Measurements from ENCODE around the gene SVOP.
"Not testable (repeated sequence)": the region's sequence is repeated elsewhere in the genome, so short reads cannot be mapped to it uniquely, and the experiment has no call there.

SVOP gene

GRCh38 chr12:108875682-108876361, 145.0 kb downstream of the SVOP start:
- H3K9me3 ChIP-seq (ENCODE audit: control insufficient read depth, insufficient read depth, low read length) = no peaks in the 10 kb centered on the region
- no peak overlapping the region for H3K27ac ChIP-seq (ENCODE audit: low read length)
- no peaks in the 10 kb centered on the region for H3K4me1 ChIP-seq (ENCODE audit: control insufficient read depth, insufficient read depth, low read length)
- no CpG with 5 or more reads among the region's 3 CpGs for WGBS (ENCODE audit: insufficient coverage, insufficient read length)
- no peak overlapping the region for H3K4me3 ChIP-seq (ENCODE audit: low read length)
- no peaks in the 10 kb centered on the region for H3K36me3 ChIP-seq (ENCODE audit: control insufficient read depth, insufficient read depth, low read length)
- DNase-seq (ENCODE audit: low read depth, low spot score) = no peak
- no peaks in the 10 kb centered on the region for H3K27me3 ChIP-seq (ENCODE audit: control insufficient read depth, insufficient read depth, low read length)

GRCh38 chr12:108875280-108875679, 145.6 kb downstream of the SVOP start:
- Histone ChIP-seq H3K27me3 (ENCODE audit: control insufficient read depth, insufficient read depth, low read length) (no peaks in the 10 kb centered on the region), H3K4me1 (ENCODE audit: control insufficient read depth, insufficient read depth, low read length) (no peaks in the 10 kb centered on the region), H3K9me3 (ENCODE audit: control insufficient read depth, insufficient read depth, low read length) (no peaks in the 10 kb centered on the region), H3K4me3 (ENCODE audit: low read length) (no peak overlapping the region), H3K27ac (ENCODE audit: low read length) (no peak overlapping the region), H3K36me3 (ENCODE audit: control insufficient read depth, insufficient read depth, low read length) (no peaks in the 10 kb centered on the region)
- DNase-seq (ENCODE audit: low read depth, low spot score) = no peak
- WGBS (ENCODE audit: insufficient coverage, insufficient read length) = no CpG with 5 or more reads among the region's 1 CpG

DNA sequence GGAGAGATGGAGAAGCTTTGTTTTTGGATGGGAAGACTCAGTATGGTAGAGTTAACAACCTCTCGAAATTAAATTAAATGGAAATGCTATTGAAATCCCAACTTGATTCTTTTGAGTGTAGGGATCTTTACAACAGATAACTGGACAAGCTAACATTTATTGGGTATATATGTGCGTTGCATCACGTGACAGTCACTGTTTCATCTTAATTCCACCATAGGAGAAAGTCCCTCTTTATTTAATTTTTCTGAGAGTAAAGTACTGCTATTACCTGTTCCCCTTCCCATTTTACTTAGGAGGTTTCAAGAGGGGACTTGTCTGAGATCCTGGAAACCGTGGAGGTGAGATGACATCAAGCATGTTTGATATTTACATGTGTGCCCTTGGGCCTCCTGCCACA, 152.1 kb downstream of the SVOP start:
- no peaks in the 10 kb centered on the region for H3K36me3 ChIP-seq (ENCODE audit: control insufficient read depth, insufficient read depth, low read length)
- H3K27me3 ChIP-seq (ENCODE audit: control insufficient read depth, insufficient read depth, low read length) = no peaks in the 10 kb centered on the region
- no peaks in the 10 kb centered on the region for H3K9me3 ChIP-seq (ENCODE audit: control insufficient read depth, insufficient read depth, low read length)
- H3K27ac ChIP-seq (ENCODE audit: low read length) = no peak overlapping the region
- no peak overlapping the region for H3K4me3 ChIP-seq (ENCODE audit: low read length)
- H3K4me1 ChIP-seq (ENCODE audit: control insufficient read depth, insufficient read depth, low read length) = no peaks in the 10 kb centered on the region
- no peak for DNase-seq (ENCODE audit: low read depth, low spot score)
- WGBS (ENCODE audit: insufficient coverage, insufficient read length) = no CpG with 5 or more reads among the region's 4 CpGs

DNA sequence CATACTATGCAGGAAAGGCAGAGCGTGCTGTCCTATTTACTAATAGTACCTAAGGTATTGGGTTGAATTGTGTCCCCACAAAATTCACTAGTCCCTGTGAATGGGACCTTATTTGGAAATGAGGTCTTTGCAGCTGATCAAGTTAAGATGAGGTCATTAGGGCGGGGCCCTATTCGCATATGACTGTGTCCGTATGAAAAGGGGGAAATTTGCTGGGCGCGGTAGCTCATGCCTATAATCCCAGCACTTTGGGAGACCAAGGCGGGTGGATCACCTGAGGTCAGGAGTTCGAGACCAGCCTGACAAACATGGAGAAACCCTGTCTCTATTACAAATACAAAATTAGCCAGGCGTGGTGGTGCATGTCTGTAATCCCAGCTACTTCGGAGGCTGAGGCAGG, 154.8 kb downstream of the SVOP start:
- H3K4me3 ChIP-seq (ENCODE audit: low read length); H3K27me3 ChIP-seq (ENCODE audit: control insufficient read depth, insufficient read depth, low read length); DNase-seq (ENCODE audit: low read depth, low spot score); H3K36me3 ChIP-seq (ENCODE audit: control insufficient read depth, insufficient read depth, low read length); H3K4me1 ChIP-seq (ENCODE audit: control insufficient read depth, insufficient read depth, low read length); H3K27ac ChIP-seq (ENCODE audit: low read length); H3K9me3 ChIP-seq (ENCODE audit: control insufficient read depth, insufficient read depth, low read length): not testable (repeated sequence)
- WGBS (ENCODE audit: insufficient coverage, insufficient read length) = no CpG with 5 or more reads among the region's 10 CpGs

GRCh38 chr12:108865169-108865568, 155.7 kb downstream of the SVOP start:
- no peak overlapping the region for H3K4me3 ChIP-seq (ENCODE audit: low read length)
- no peaks in the 10 kb centered on the region for H3K27me3 ChIP-seq (ENCODE audit: control insufficient read depth, insufficient read depth, low read length)
- no CpG with 5 or more reads among the region's 4 CpGs for WGBS (ENCODE audit: insufficient coverage, insufficient read length)
- H3K9me3 ChIP-seq (ENCODE audit: control insufficient read depth, insufficient read depth, low read length) = no peaks in the 10 kb centered on the region
- H3K4me1 ChIP-seq (ENCODE audit: control insufficient read depth, insufficient read depth, low read length) = no peaks in the 10 kb centered on the region
- H3K36me3 ChIP-seq (ENCODE audit: control insufficient read depth, insufficient read depth, low read length) = no peaks in the 10 kb centered on the region
- no peak for DNase-seq (ENCODE audit: low read depth, low spot score)
- H3K27ac ChIP-seq (ENCODE audit: low read length) = no peak overlapping the region

DNA sequence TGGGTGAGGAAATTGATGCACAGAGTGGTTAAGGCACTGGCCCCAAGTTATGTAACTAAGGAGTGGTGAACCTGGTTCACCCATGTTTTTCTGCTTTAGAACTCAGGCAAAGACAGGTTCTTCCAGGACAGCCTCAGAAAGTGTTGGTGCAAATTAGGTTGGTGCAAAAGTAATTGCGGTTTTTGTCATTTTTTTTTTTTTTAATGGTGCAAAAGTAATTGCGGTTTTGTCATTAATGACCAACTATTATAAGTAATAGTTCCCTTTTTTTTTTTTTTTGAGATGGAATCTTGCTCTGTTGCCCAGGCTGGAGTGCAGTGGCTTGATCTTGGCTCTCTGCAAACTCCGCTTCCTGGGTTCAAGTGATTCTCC, 158.3 kb downstream of the SVOP start:
- DNase-seq (ENCODE audit: low read depth, low spot score) = no peak
- Histone ChIP-seq H3K4me1 (ENCODE audit: control insufficient read depth, insufficient read depth, low read length) (peaks cover 1% of the 10 kb centered on the region), H3K9me3 (ENCODE audit: control insufficient read depth, insufficient read depth, low read length) (no peaks in the 10 kb centered on the region), H3K36me3 (ENCODE audit: control insufficient read depth, insufficient read depth, low read length) (no peaks in the 10 kb centered on the region), H3K27me3 (ENCODE audit: control insufficient read depth, insufficient read depth, low read length) (no peaks in the 10 kb centered on the region), H3K27ac (ENCODE audit: low read length) (no peak overlapping the region), H3K4me3 (ENCODE audit: low read length) (no peak overlapping the region)
- no CpG with 5 or more reads among the region's 3 CpGs for WGBS (ENCODE audit: insufficient coverage, insufficient read length)

GRCh38 chr12:108861878-108862587, 158.8 kb downstream of the SVOP start:
- no CpG with 5 or more reads among the region's 6 CpGs for WGBS (ENCODE audit: insufficient coverage, insufficient read length)
- H3K27me3 ChIP-seq (ENCODE audit: control insufficient read depth, insufficient read depth, low read length) = no peaks in the 10 kb centered on the region

DNA sequence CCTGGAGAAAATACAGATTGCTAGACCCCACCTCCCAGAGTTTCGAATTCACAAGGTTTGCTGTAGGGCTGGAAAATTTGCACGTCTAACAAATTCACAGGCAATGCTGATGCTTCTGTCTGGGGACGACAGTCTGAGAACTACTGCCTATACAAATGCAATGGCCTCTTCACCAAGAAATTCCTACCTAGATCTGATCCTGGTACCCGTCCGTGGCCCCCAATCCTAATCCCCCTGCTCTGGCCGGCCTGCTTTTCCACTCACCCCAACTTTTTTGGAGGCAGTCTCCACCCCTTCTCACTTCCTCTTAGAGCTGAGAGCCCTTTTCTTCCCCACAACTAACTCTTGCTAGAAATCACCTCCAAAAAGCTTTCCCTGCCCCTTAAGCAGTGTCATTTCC, 160.4 kb downstream of the SVOP start:
- H3K36me3 ChIP-seq (ENCODE audit: control insufficient read depth, insufficient read depth, low read length) = no peaks in the 10 kb centered on the region
- no peak overlapping the region for H3K27ac ChIP-seq (ENCODE audit: low read length)
- H3K27me3 ChIP-seq (ENCODE audit: control insufficient read depth, insufficient read depth, low read length) = no peaks in the 10 kb centered on the region
- H3K4me1 ChIP-seq (ENCODE audit: control insufficient read depth, insufficient read depth, low read length) = peaks cover 5% of the 10 kb centered on the region
- H3K4me3 ChIP-seq (ENCODE audit: low read length) = no peak overlapping the region
- H3K9me3 ChIP-seq (ENCODE audit: control insufficient read depth, insufficient read depth, low read length) = no peaks in the 10 kb centered on the region
- DNase-seq (ENCODE audit: low read depth, low spot score) = no peak
- no CpG with 5 or more reads among the region's 6 CpGs for WGBS (ENCODE audit: insufficient coverage, insufficient read length)

More at GRCh38 chr12:108861878-108862587, 158.8 kb downstream of the SVOP start:
- H3K4me1 ChIP-seq (ENCODE audit: control insufficient read depth, insufficient read depth, low read length) = peaks cover 1% of the 10 kb centered on the region
- no peak overlapping the region for H3K27ac ChIP-seq (ENCODE audit: low read length)
- H3K4me3 ChIP-seq (ENCODE audit: low read length) = no peak overlapping the region
- DNase-seq (ENCODE audit: low read depth, low spot score) = no peak
- H3K9me3 ChIP-seq (ENCODE audit: control insufficient read depth, insufficient read depth, low read length) = no peaks in the 10 kb centered on the region
- H3K36me3 ChIP-seq (ENCODE audit: control insufficient read depth, insufficient read depth, low read length) = no peaks in the 10 kb centered on the region

DNA sequence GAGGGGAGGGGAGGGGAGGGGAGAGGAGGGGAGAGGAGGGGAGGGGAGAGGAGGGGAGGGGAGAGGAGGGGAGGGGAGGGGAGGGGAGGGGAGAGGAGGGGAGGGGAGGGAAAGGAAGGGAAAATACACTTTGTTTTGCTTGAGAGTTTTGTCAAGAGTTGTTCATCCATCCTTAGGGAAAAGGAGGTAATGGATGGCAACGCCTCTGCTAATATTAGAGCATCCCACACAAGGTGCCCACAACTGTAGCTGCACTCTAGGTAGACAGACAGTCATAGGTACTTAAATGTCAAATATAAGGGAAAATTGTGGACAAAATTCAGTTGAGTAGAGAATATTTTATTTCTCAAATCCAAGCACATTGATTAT, 161.0 kb downstream of the SVOP start:
- Histone ChIP-seq H3K9me3 (ENCODE audit: control insufficient read depth, insufficient read depth, low read length) (no peaks in the 10 kb centered on the region), H3K36me3 (ENCODE audit: control insufficient read depth, insufficient read depth, low read length) (no peaks in the 10 kb centered on the region), H3K27ac (ENCODE audit: low read length) (no peak overlapping the region), H3K4me1 (ENCODE audit: control insufficient read depth, insufficient read depth, low read length) (peaks cover 5% of the 10 kb centered on the region), H3K27me3 (ENCODE audit: control insufficient read depth, insufficient read depth, low read length) (no peaks in the 10 kb centered on the region), H3K4me3 (ENCODE audit: low read length) (no peak overlapping the region)
- WGBS (ENCODE audit: insufficient coverage, insufficient read length) = no CpG with 5 or more reads among the region's 1 CpG
- DNase-seq (ENCODE audit: low read depth, low spot score) = no peak

- H3K27ac ChIP-seq (ENCODE audit: low read length); H3K9me3 ChIP-seq (ENCODE audit: control insufficient read depth, insufficient read depth, low read length); DNase-seq (ENCODE audit: low read depth, low spot score); H3K27me3 ChIP-seq (ENCODE audit: control insufficient read depth, insufficient read depth, low read length); H3K4me1 ChIP-seq (ENCODE audit: control insufficient read depth, insufficient read depth, low read length); H3K36me3 ChIP-seq (ENCODE audit: control insufficient read depth, insufficient read depth, low read length); H3K4me3 ChIP-seq (ENCODE audit: low read length): not testable (repeated sequence)
- WGBS (ENCODE audit: insufficient coverage, insufficient read length) = no CpG with 5 or more reads among the region's 6 CpGs
Measured at GRCh38 chr12:108859141-108859922, 161.5 kb downstream of the SVOP start.
